Colonic mucosa (tissue), 2 donors: ENCODE results near the gene APELA. TPM values are rescaled to one million over a fixed set of nuclear protein-coding genes. Genes with fewer than 3 reads are reported as not detected.

Experiments
- total RNA-seq, 2 donors: library from RNA; stranded (reverse); fragmentation: NEBNext Ultra II Directional in 1 of 2; extraction: Animal tissue kit (Norgen Biotek cat#: 25700) in 1 of 2; gene quantifications; one replicate each; pipeline ENCODE4 v1.2.1, GENCODE V29; 2021
- donor health status: DM: no; HTN: no; CAD: no.
- donor health status: DM: no; HTN: no; CAD: no.

The APELA gene
- total RNA-seq, 2 donors from 2014 or later = not detected

Other genes starting within 250 kb of the APELA start
- gene SMIM31, start 123.0 kb upstream of the APELA start, total RNA-seq = 10 to 100 TPM; 21.0 to 31.0 TPM
- under 1 TPM in 1 of 2 donors, not detected in 1; 0.49 TPM for gene TRIM61, start 100.5 kb downstream of the APELA start, total RNA-seq
- gene TRIM60, start 154.8 kb downstream of the APELA start, total RNA-seq = not detected
- gene TRIM75, start 176.7 kb downstream of the APELA start, total RNA-seq = not detected
- 10 to 100 TPM; 12.5 to 16.0 TPM for gene TMEM192, start 235.7 kb downstream of the APELA start, total RNA-seq